GM18499 (cell line): ENCODE measurements around the gene PSMB11.

ENCODE experiments used
- ATAC-seq: cut with Tn5 transposase; IDR thresholded peaks from one replicate; pipeline ENCODE4 v1.9.1; 2021; ENCODE audit warnings: moderate number of reproducible peaks; ENCODE audit not compliant: insufficient read depth, unreplicated experiment

PSMB11 gene

GRCh38 chr14:23056956-23057756, 15.1 kb downstream of the PSMB11 start, which contains the start of gene CDH24:
Gene CDH24, minus strand, starts transcription at chr14:23057520. Its CDS starts 1,787 bp downstream, at chr14:23055733.
- no peak for ATAC-seq

- no peak for ATAC-seq
These were observed 16.0 kb downstream of the PSMB11 start for GRCh38 chr14:23057757-23058653.

- ATAC-seq = no peak
These were observed 16.9 kb downstream of the PSMB11 start for GRCh38 chr14:23058654-23059504.

GRCh38 chr14:23060536-23061260, 18.7 kb downstream of the PSMB11 start:
- no peak for ATAC-seq

GRCh38 chr14:23062002-23062401, 20.0 kb downstream of the PSMB11 start:
- ATAC-seq = no peak

GRCh38 chr14:23063601-23064000, 21.6 kb downstream of the PSMB11 start:
- no peak for ATAC-seq

GRCh38 chr14:23066368-23066767, 24.4 kb downstream of the PSMB11 start:
- no peak for ATAC-seq

- ATAC-seq = no peak
These were observed 25.1 kb downstream of the PSMB11 start for GRCh38 chr14:23066855-23067744.

GRCh38 chr14:23067847-23068788, 26.1 kb downstream of the PSMB11 start:
- ATAC-seq = no peak

- peak; percentile 42 for ATAC-seq
These were observed 26.9 kb downstream of the PSMB11 start for GRCh38 chr14:23068789-23069412.

GRCh38 chr14:23069413-23069806, 27.4 kb downstream of the PSMB11 start:
- no peak for ATAC-seq

- ATAC-seq = no peak
These were observed 28.5 kb downstream of the PSMB11 start for GRCh38 chr14:23070262-23071129.

- ATAC-seq = peak; percentile 72
These were observed 29.4 kb downstream of the PSMB11 start for GRCh38 chr14:23071244-23071920.

GRCh38 chr14:23071921-23072539, 30.0 kb downstream of the PSMB11 start:
- ATAC-seq = no peak

GRCh38 chr14:23074906-23075305, 32.9 kb downstream of the PSMB11 start:
- no peak for ATAC-seq
